Stimulated activated CD4-positive, alpha-beta T cell treated with anti-CD3 and anti-CD28 coated beads, Interleukin-15, amount 100 ng/mL, for 48 hours (primary cell): Measurements from ENCODE around the gene KCNK2.

Source experiments
- DNase-seq, 2 donors: peaks; one replicate each; pipeline ENCODE4 v3.0.0-alpha.2; 2020; ENCODE audit warnings: low read depth in 2 of 2

The KCNK2 gene

DNA sequence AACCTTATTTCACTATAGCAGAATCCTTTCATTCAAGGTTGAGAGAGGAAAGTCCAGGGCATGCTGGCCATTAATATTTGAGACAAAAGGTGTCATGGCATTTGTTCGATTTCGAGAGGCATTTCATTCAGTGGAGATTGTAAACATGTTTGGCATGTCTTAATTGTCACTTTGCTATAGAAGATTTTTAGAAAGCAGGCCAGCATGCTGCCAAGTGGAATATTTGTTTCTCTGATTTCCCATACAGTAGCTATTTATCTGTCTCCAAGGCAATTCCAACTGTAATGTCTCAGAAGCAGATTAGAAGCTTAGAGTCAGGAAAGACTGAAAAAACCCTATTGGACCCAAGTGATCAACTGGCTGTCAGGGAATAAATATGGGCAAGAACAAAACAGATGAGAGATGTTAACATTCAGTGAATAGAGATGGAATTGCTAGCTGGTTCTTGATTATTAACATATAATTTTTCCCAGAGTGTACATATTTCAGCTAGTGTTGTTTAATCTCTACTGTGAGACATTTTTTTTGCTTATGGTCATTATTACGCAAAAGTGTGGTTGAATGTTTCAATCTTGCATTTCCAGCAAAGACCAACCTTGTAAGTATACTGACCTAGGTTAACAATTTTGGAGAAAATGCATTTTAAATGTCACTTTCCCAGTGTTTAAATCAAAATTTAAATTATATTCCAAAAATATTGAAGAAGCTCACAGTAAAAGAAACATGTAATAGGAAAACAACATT lies 174.6 kb downstream of the KCNK2 start:
- no peak for DNase-seq

DNA sequence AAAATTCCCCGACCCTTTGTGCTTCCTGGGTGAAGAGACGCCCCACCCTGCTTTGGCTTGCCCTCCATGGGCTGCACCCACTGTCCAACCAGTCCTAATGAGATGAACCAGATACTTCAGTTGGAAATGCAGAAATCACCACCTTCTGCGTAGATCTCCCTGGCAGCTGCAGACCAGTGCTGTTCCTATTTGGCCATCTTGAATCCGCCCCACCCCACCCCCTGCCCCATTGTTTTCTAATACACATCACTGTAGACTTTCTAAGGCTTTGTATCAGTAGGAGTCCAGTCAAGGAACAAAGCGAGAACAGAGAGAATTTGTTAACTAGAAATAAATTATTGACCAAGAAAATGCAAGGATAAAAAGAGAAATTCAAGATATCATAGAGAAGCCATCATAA lies 178.2 kb downstream of the KCNK2 start:
- DNase-seq = no peak

DNA sequence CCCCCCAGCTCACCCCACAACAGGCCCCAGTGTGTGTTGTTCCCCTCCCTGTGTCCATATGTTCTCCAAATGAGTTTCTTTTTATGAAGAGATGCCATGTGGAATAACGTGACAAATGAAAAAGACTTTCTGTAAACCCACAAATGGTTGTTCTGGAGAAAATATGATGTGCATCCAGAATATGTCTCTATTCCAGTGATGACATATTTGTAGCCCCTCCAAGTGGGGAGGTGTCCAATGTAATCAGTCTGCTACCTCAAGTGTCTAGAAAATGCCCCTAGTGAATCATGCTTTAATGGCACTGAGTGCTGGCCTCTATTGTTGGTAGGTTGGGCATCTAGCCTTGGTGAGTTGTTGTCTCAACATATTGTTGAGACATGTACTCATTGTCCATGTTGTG lies 179.6 kb downstream of the KCNK2 start:
- no peak for DNase-seq

DNA sequence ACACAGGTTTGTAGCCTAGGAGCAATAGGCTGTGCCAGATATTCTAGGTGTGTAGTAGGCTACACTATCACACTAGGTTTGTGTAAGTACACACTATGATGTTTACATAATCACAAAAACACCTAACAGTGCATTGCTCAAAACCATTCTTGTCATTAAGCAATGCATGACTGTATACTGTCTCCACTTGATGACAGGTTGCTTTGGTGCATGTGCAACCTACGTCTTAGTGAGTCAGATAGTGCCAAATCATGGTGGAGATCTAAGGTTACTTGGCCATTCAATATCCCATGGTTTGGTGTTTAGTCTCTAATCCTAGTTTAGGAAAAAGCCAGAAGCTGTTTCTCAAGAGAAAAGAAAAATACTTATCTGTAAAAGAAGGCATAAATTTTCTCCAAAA lies 181.1 kb downstream of the KCNK2 start:
- DNase-seq = no peak

DNA sequence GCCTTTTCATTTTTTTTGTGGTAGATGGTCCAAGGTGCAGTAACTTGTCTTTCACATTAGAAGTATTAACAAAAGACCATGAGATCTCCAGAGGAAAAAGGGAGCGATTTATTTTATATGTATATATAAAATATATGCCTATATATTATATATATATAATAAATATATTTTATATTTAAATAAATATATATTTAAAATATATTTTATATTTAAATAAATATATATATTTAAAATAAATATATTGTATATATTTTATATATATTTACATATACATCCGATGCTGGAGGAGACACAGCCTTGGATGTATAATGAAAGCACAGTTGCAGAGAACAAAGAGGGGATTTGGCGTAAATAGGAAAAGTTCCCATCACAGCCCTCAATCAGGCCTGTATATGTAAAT lies 182.1 kb downstream of the KCNK2 start:
- DNase-seq = no peak

DNA sequence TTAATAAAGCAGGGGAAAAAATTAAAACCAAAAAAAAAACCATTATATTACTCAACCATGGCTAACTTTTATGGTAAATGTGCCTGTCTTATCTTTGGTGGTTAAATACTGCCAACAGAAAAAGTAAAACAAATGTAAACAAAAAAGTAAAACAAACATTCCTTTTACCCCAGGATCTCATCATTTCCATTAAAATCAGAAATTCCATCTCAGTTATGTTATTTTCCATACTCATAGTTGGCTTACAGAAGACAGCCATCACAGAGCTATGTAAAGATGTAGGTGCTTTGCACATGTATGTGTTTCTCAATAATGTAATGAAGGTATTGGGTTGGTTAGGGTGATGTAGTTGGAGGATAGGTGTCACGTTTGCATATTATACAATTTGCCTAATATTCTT lies 185.0 kb downstream of the KCNK2 start:
- DNase-seq = no peak

DNA sequence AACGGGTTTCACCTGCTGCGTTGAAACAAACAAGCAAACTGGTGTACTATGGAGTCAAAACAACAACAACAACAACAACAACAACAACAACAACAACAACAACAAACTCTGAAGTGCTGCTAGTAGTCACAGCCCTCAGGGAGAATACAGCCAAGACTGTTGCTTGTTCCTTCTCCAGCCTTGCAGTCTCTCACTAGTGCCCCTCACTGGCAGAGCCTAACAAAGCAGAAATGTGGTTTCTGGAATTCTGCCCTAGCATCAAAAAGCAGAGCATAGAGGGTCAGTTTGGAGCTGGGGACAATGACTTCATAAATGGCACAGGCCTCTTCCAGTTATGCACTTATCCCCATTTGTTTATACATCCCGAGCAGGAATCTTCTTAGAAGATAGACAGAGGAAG lies 187.4 kb downstream of the KCNK2 start:
- no peak for DNase-seq

DNA sequence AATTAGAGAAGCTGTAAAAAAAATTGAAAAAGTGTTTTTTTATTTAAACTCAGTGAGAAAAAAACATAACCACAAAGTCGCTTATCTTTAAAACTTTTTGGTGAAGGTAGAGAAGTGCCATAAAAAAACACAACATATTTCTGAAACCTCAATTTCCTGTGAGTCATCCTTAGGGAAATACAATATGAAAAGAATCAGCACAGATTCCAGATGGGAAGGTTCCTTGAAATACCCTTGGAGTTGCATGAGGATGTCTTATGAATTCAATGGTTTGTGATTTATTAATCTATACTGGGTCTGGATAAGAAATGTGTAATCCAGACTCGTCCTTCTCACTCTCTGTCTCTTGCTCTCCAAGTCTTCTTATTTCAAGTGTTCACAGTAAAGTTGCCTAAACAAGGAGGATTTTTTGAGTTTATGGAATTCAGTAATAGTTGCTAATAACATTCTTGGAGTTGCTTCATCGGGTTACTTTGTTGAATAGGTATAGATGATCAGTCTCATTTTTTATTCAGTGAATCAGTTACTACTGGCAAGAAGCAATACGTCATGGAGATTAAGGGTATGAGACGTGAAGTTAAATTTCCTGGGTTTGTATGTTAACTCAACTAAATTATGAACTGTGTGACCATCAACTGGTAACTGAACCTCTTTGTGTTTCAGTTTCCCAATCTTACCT lies 191.4 kb downstream of the KCNK2 start:
- no peak for DNase-seq

DNA sequence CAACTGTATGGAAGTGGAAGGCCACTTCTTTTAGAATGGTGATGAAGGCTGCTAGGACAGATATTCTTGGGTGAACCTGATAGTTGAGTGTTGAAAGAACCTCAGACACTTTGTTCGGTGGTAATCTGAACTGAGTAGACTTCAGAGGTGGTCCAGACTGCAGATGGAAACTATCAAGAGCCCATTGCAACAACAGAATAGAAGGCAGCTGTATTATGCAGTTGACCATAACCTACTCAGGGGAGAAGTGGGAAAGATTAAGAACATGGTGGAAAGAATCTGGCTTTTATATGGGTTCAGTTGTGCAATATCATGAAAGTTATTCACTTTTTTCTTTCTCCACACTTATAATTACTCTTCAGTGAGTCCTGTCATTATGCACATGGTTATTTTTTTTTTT lies 194.0 kb downstream of the KCNK2 start:
- no peak for DNase-seq

DNA sequence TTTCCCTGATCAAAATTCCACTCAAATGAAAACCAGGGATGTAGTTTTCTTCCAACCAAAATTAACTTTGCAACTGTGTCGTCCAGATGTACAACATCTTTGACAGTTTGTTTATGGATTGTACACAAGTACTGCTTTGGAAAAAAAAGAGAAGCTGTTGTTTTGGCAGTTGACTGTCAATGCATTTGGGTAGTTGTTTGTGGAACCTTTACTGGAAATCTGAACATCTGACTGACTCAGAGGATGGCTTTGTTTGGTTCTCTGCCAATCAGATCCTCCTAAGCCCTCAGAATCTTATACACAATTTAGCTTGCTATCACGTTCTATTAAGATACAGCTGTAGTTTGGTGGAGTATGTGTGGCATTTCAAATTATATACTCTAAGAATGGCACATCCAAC lies 195.0 kb downstream of the KCNK2 start:
- DNase-seq = no peak

DNA sequence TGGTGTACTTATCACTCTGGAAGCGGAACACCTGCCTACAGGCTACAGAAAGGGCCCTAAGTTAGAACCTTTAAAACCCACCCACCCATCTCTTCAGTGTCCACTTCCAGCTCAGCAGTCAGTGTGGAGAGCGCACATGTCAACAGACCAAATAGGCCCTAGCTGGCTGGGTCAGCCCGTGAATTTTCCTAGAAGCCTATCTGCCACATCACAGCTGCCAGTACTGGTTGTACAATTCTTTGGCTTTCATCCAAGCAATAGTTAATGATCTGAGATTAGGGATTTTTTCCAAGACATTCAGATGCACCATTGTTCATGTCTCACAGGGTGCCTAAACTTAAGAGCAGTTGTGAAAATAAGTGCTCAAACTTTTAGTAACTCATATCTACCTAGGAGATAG lies 197.1 kb downstream of the KCNK2 start:
- DNase-seq = no peak

DNA sequence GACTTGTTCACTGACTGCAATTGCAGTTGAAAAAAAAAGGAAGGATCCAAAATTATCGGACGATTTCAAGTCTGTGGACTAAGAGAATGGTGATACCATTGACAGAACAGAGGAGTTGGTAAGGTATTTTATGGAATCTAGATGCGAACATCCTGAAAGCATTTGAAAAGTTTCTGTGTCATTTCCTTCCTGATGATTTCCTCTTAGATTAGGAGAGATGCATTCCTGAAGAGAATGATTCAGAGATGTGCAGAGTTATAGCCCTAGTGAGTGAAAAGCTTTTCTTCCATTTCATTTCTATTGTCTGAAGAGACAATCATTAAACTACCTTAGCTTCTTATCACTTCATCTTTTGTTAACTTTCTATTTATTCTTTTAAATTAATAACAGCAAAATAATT lies 200.0 kb downstream of the KCNK2 start:
- DNase-seq = no peak

DNA sequence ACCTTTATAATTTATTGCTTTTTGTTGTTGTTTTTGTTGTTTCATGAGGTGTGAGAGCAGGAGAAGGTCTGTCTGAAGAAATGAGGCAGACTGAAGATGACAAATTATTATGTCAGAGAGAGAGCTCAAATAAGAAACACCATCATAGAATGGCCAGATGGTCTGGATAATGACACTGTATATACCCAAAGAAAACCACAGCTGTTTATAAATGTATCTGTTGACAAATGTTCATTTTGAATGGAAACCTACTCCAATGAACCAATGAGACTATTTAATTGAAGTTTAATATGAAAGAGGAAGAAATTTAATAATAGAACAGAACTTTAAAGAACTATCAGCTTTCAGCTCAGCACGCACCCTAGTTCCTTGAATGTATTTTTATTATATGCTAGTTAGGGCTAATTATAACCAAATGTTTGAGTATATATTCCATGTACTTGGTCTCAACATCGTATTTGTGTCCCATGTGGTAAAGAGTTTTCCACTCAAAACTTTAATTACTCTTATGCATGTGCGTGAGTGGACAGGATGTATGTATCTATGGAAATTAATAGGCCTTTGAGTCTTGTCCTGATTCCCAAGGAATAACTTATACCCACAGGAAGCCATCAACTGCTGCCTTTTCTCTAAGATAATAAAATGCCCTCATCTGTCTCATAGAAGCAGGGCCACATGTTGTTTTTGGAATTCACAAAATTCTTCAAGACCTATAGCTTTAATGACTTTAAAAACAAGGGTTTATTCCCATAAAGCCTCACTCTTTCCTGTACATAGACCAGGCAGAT lies 202.7 kb downstream of the KCNK2 start:
- DNase-seq = no peak
